Neural cell (in vitro differentiated cells): ENCODE data around the gene GRIK3. TPM values are rescaled to one million over a fixed set of nuclear protein-coding genes. Genes with fewer than 3 reads are reported as not detected.

Experiments
- H2AFZ ChIP-seq: fragments of 200-600, 300-800 bp; sonication (generic), shearing (Covaris generic); 2 replicates; pipeline ENCODE4 v1.6.0; 2014; ENCODE audit warnings: low read depth, mild to moderate bottlenecking, antibody characterized with exemption, low read length, moderate library complexity
- H3F3A ChIP-seq: fragments of 200-600 bp; shearing (Covaris generic); 2 replicates; pipeline ENCODE4 v1.6.1; 2016; ENCODE audit warnings: mild to moderate bottlenecking, moderate library complexity, mixed read lengths, antibody characterized with exemption, low read length; ENCODE audit not compliant: insufficient read depth, poor library complexity, severe bottlenecking
- H3K27ac ChIP-seq: fragments of 200-600, 300-800 bp; sonication (generic), shearing (Covaris generic); 2 replicates; pipeline ENCODE4 v1.5.1; 2014; ENCODE audit warnings: mild to moderate bottlenecking, low read length, moderate library complexity
- H3K27me3 ChIP-seq: fragments of 300-800, 200-600 bp; sonication (generic), shearing (Covaris generic); 2 replicates; pipeline ENCODE4 v1.6.0; 2014; ENCODE audit warnings: mild to moderate bottlenecking, low read depth, low read length, moderate library complexity; ENCODE audit not compliant: insufficient read depth
- H3K36me3 ChIP-seq: fragments of 300-800, 200-600 bp; sonication (generic), shearing (Covaris generic); 2 replicates; pipeline ENCODE4 v1.5.1; 2014; ENCODE audit warnings: mild to moderate bottlenecking, antibody characterized with exemption, low read length, moderate library complexity; ENCODE audit not compliant: insufficient read depth
- H3K4me2 ChIP-seq: fragments of 300-800, 200-600 bp; sonication (generic), shearing (Covaris generic); 2 replicates; pipeline ENCODE4 v1.6.0; 2014; ENCODE audit warnings: mild to moderate bottlenecking, low read length
- H3K4me3 ChIP-seq: fragments of 300-800, 200-600 bp; sonication (generic), shearing (Covaris generic); 2 replicates; pipeline ENCODE4 v1.5.1; 2014; ENCODE audit warnings: mild to moderate bottlenecking, low read length, moderate library complexity
- H3K79me2 ChIP-seq: fragments of 200-600 bp; shearing (Covaris generic); replicated peaks from 2 replicates; pipeline ENCODE4 v1.6.0; 2014; ENCODE audit warnings: mild to moderate bottlenecking, low read length, moderate library complexity; ENCODE audit not compliant: insufficient read depth
- H3K9ac ChIP-seq: fragments of 300-800, 200-600 bp; sonication (generic), shearing (Covaris generic); 2 replicates; pipeline ENCODE4 v1.6.1; 2016; ENCODE audit warnings: mild to moderate bottlenecking, low read length, mixed read lengths
- H3K9me2 ChIP-seq: fragments of 200-600 bp; shearing (Covaris generic); 2 replicates; pipeline ENCODE4 v1.6.1; 2016; ENCODE audit warnings: mild to moderate bottlenecking, low read length, mixed read lengths; ENCODE audit not compliant: insufficient read depth
- H3K9me3 ChIP-seq: fragments of 200-600, 300-800 bp; sonication (generic), shearing (Covaris generic); 2 replicates; pipeline ENCODE4 v1.6.1; 2016; ENCODE audit warnings: mild to moderate bottlenecking, mixed run types, low read length, moderate library complexity, mixed read lengths
- H4K20me1 ChIP-seq: fragments of 200-600 bp; shearing (Covaris generic); 2 replicates; pipeline ENCODE4 v1.6.1; 2016; ENCODE audit warnings: mild to moderate bottlenecking, mixed run types; ENCODE audit not compliant: insufficient read depth
- CTCF ChIP-seq: fragments of 450-650 bp; IDR thresholded peaks from 2 replicates; pipeline ENCODE4 v1.5.1; 2014; ENCODE audit warnings: antibody characterized with exemption, mild to moderate bottlenecking, moderate library complexity; ENCODE audit not compliant: poor library complexity, severe bottlenecking
- EP300 ChIP-seq: fragments of 450-650 bp; conservative IDR thresholded peaks from 2 replicates; pipeline ENCODE4 v1.6.1; 2014; ENCODE audit warnings: antibody characterized with exemption, mild to moderate bottlenecking, moderate library complexity; ENCODE audit not compliant: poor library complexity, severe bottlenecking
- EZH2 ChIP-seq: fragments of 200-600, 300-800 bp; shearing (Covaris generic), sonication (generic); IDR thresholded peaks from 2 replicates; pipeline ENCODE4 v1.6.1; 2014; ENCODE audit warnings: antibody characterized with exemption, low read length, borderline replicate concordance, mild to moderate bottlenecking; ENCODE audit not compliant: insufficient read depth, poor library complexity, severe bottlenecking
- MXI1 ChIP-seq: fragments of 450-650 bp; conservative IDR thresholded peaks from 2 replicates; pipeline ENCODE4 v1.6.1; 2014; ENCODE audit warnings: antibody characterized with exemption, mild to moderate bottlenecking; ENCODE audit not compliant: poor library complexity, severe bottlenecking
- POLR2AphosphoS5 ChIP-seq: IDR thresholded peaks from 2 replicates; pipeline ENCODE4 v1.6.1; 2012
- RAD21 ChIP-seq: fragments of 450-650 bp; conservative IDR thresholded peaks from 2 replicates; pipeline ENCODE4 v1.6.1; 2014; ENCODE audit warnings: antibody characterized with exemption, mild to moderate bottlenecking, moderate library complexity
- REST ChIP-seq: IDR thresholded peaks from 2 replicates; pipeline ENCODE4 v1.6.1; 2012; ENCODE audit warnings: borderline replicate concordance
- SMC3 ChIP-seq: fragments of 450-650 bp; conservative IDR thresholded peaks from 2 replicates; pipeline ENCODE4 v1.6.1; 2014; ENCODE audit warnings: antibody characterized with exemption, mild to moderate bottlenecking, moderate library complexity; ENCODE audit not compliant: poor library complexity
- TAF1 ChIP-seq: IDR thresholded peaks from 2 replicates; pipeline ENCODE4 v1.6.1; 2012; ENCODE audit warnings: low read depth
- polyA plus RNA-seq: library from polyadenylated mRNA; depleted of rRNA; stranded (reverse); fragments of >200 nt; gene quantifications from 2 replicates; pipeline ENCODE4 v1.2.3, GENCODE V29; 2014

Gene GRIK3
- polyA plus RNA-seq, 1 donor from 2014 or later: 5.0 TPM

GRCh38 chr1:36761113-36761512 is 273.2 kb downstream of the GRIK3 start:
- no peak overlapping the region for H2AFZ ChIP-seq
- H3K9me2 ChIP-seq: no peaks in the 10 kb centered on the region
- H3K9me3 ChIP-seq: no peaks in the 10 kb centered on the region
- no peak overlapping the region for H3K4me3 ChIP-seq
- no peaks in the 10 kb centered on the region for H3K36me3 ChIP-seq
- TF ChIP-seq EP300 (no peak), RAD21 (no peak), POLR2AphosphoS5 (no peak), TAF1 (no peak), SMC3 (no peak), CTCF (no peak), MXI1 (no peak), REST (no peak), EZH2 (no peak)
- no peak overlapping the region for H3K27ac ChIP-seq
- no peaks in the 10 kb centered on the region for H3F3A ChIP-seq
- no peak overlapping the region for H3K4me2 ChIP-seq
- H3K79me2 ChIP-seq: no peaks in the 10 kb centered on the region
- H3K9ac ChIP-seq: no peak overlapping the region
- no peaks in the 10 kb centered on the region for H3K27me3 ChIP-seq
- H4K20me1 ChIP-seq: no peaks in the 10 kb centered on the region

GRCh38 chr1:36760081-36760480 is 274.2 kb downstream of the GRIK3 start:
- H3K27ac ChIP-seq: no peak overlapping the region
- no peaks in the 10 kb centered on the region for H3F3A ChIP-seq
- H3K9me3 ChIP-seq: no peaks in the 10 kb centered on the region

More at GRCh38 chr1:36760081-36760480, 274.2 kb downstream of the GRIK3 start:
- Histone ChIP-seq H3K27me3 (no peaks in the 10 kb centered on the region), H3K9me2 (no peaks in the 10 kb centered on the region), H4K20me1 (no peaks in the 10 kb centered on the region), H3K36me3 (no peaks in the 10 kb centered on the region), H3K4me2 (no peak overlapping the region), H3K4me3 (no peak overlapping the region), H2AFZ (no peak overlapping the region), H3K9ac (no peak overlapping the region), H3K79me2 (no peaks in the 10 kb centered on the region)
- TF ChIP-seq REST: no peak
- TF ChIP-seq SMC3: no peak
- TF ChIP-seq RAD21: no peak
- no peak for TF ChIP-seq EZH2
- no peak for TF ChIP-seq CTCF
